ENCODE measurements around the gene ARFIP1. TPM values are rescaled to one million over a fixed set of nuclear protein-coding genes. Genes with fewer than 3 reads are reported as not detected.
"Not testable (repeated sequence)": the region's sequence is repeated elsewhere in the genome, so short reads cannot be mapped to it uniquely, and the experiment has no call there.

ARFIP1 gene
- total RNA-seq, 4 donors from 2014 or later, result 24.3 to 38.3 (median 27.0) TPM

DNA sequence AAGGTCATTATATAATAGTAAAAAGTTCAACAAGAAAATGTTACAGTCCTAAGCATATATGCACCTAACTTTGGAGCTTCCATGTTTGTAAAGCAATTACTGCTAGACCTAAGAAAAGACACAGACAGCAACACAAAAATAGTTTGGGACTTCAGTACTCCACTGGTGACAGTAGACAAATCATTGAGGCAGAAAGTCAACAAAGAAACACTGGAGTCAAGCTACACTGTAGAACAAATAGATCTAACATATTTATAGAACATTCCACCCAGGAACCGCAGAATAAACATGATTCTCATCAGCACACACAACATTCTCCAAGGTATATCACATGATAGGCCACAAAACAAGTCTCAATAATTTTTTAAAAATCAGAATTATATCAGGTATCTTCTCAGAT, 42.6 kb downstream of the ARFIP1 start:
- no peak for DNase-seq (ENCODE audit: low spot score in 2 of 2)

DNA sequence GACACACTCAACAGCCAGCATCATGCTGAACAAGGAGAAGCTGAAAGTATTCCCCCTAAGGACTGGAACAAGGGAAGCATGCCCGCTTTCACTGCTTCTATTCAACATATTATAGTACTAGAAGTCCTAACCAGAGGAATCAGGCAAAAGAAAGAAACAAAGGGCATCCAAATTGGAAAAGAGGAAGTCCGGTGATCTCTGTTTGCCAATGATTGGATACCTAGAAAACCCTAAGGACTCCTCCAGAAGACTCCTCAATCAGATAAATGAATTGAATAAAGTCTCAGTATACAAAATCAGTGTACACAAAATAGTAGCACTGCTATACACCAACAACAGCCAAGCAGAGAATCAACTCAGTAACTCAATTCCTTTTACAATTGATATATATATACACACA, 44.8 kb downstream of the ARFIP1 start:
- Histone ChIP-seq H3K36me3 (no peaks in the 10 kb centered on the region), H3K27ac (no peak overlapping the region), H3K9me3 (peaks cover 6% of the 10 kb centered on the region), H3K4me3 (no peak overlapping the region), H3K4me1 (no peaks in the 10 kb centered on the region), H3K27me3 (no peaks in the 10 kb centered on the region)
- no peak for DNase-seq (ENCODE audit: low spot score in 2 of 2)
- TF ChIP-seq EP300 (IDR thresholded peaks at IDR 0.05), result no peak
- WGBS, result 93% methylated on average over 2 of the region's 2 CpGs

More for the DNA sequence above, 42.6 kb downstream of the ARFIP1 start:
- Histone ChIP-seq H3K4me3 (no peak overlapping the region), H3K4me1 (no peaks in the 10 kb centered on the region), H3K9me3 (peaks cover 6% of the 10 kb centered on the region), H3K27ac (no peak overlapping the region), H3K27me3 (no peaks in the 10 kb centered on the region), H3K36me3 (peaks cover 5% of the 10 kb centered on the region)
- TF ChIP-seq EP300 (IDR thresholded peaks at IDR 0.05) (no peak), POLR2AphosphoS5 (IDR thresholded peaks at IDR 0.05) (no peak), POLR2A (IDR thresholded peaks at IDR 0.05) (no peak)
- TF ChIP-seq, protein P1, sequence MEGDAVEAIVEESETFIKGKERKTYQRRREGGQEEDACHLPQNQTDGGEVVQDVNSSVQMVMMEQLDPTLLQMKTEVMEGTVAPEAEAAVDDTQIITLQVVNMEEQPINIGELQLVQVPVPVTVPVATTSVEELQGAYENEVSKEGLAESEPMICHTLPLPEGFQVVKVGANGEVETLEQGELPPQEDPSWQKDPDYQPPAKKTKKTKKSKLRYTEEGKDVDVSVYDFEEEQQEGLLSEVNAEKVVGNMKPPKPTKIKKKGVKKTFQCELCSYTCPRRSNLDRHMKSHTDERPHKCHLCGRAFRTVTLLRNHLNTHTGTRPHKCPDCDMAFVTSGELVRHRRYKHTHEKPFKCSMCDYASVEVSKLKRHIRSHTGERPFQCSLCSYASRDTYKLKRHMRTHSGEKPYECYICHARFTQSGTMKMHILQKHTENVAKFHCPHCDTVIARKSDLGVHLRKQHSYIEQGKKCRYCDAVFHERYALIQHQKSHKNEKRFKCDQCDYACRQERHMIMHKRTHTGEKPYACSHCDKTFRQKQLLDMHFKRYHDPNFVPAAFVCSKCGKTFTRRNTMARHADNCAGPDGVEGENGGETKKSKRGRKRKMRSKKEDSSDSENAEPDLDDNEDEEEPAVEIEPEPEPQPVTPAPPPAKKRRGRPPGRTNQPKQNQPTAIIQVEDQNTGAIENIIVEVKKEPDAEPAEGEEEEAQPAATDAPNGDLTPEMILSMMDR (IDR thresholded peaks at IDR 0.05), result no peak
- WGBS, result 92% methylated on average over 1 of the region's 1 CpG

DNA sequence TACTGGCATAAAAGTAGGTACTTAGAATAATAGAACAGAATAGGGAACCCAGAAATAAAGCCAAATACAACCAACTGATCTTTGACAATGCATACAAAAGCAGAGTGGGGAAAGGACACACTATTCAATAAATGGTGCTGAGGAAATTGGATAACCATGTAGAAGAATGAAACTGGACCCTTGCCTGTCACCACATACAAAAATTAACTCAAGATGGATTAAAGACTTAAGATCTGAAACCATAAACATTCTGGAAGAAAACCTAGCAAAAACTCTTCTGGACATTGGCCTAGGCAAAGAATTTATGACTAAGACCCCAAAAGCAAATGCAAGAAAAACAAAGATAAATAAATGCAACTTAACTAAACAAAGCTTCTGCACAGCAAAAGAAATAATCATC, 45.6 kb downstream of the ARFIP1 start:
- H3K27me3 ChIP-seq, result no peaks in the 10 kb centered on the region
- H3K9me3 ChIP-seq, result peaks cover 6% of the 10 kb centered on the region
- no peak overlapping the region for H3K4me3 ChIP-seq
- DNase-seq (ENCODE audit: low spot score in 2 of 2), result no peak
- H3K36me3 ChIP-seq, result no peaks in the 10 kb centered on the region
- no peak overlapping the region for H3K27ac ChIP-seq
- H3K4me1 ChIP-seq, result no peaks in the 10 kb centered on the region
- TF ChIP-seq, protein P1 (IDR thresholded peaks at IDR 0.05), result no peak
- TF ChIP-seq POLR2A (IDR thresholded peaks at IDR 0.05) (no peak), EP300 (IDR thresholded peaks at IDR 0.05) (no peak), POLR2AphosphoS5 (IDR thresholded peaks at IDR 0.05) (no peak)

DNA sequence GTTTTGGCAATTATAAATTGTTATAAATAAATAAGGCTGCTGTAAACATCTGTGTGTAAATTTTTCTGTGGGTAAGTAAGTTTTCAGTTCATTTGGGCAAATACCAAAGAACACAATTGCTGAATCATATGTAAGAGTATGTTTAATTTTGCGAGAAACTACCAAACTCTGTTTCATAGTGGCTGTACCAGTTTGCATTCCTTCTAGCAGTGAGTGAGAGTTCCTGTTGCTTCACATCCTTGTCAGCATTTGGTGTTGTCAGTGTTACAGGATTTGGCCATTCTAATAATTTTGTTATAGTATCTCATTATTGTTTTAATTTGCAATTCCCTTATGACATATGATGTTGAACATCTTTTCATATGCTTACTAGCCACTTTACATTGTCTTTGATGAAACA, 48.4 kb downstream of the ARFIP1 start:
- no peak for DNase-seq (ENCODE audit: low spot score in 2 of 2)
- TF ChIP-seq EP300 (IDR thresholded peaks at IDR 0.05), result no peak
- 100% methylated on average over 1 of the region's 1 CpG for WGBS
- H3K27ac ChIP-seq, result no peak overlapping the region
- H3K4me3 ChIP-seq, result no peak overlapping the region
- peaks cover 6% of the 10 kb centered on the region for H3K9me3 ChIP-seq
- no peaks in the 10 kb centered on the region for H3K27me3 ChIP-seq
- no peaks in the 10 kb centered on the region for H3K4me1 ChIP-seq
- H3K36me3 ChIP-seq, result peaks cover 5% of the 10 kb centered on the region

DNA sequence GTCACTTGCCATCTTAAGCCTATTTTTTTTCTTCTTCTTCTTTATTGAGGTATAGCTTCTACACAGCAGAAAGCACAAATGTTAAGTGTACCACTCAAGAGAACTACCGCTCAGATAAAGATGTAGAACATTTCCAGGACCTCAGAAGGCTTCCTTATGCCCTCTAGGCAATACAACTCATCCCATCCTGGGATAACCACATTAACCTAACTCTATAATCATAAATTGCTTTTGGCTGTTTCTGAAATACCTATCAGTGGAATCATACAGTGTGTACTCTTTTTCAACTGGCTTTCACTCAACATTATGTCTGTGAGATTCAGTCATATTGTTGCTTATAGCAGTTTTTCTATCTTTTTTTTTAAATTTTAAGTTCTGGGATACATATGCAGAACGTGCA, 51.7 kb downstream of the ARFIP1 start:
- no peaks in the 10 kb centered on the region for H3K4me1 ChIP-seq
- H3K27me3 ChIP-seq, result no peaks in the 10 kb centered on the region
- no peak overlapping the region for H3K27ac ChIP-seq
- H3K36me3 ChIP-seq, result peaks cover 9% of the 10 kb centered on the region
- peaks cover 2% of the 10 kb centered on the region for H3K9me3 ChIP-seq
- 98% methylated on average over 2 of the region's 2 CpGs for WGBS
- no peak for DNase-seq (ENCODE audit: low spot score in 2 of 2)
- no peak overlapping the region for H3K4me3 ChIP-seq
- TF ChIP-seq POLR2AphosphoS5 (IDR thresholded peaks at IDR 0.05) (no peak), POLR2A (IDR thresholded peaks at IDR 0.05) (no peak)
- TF ChIP-seq, protein P1 (IDR thresholded peaks at IDR 0.05), result no peak

DNA sequence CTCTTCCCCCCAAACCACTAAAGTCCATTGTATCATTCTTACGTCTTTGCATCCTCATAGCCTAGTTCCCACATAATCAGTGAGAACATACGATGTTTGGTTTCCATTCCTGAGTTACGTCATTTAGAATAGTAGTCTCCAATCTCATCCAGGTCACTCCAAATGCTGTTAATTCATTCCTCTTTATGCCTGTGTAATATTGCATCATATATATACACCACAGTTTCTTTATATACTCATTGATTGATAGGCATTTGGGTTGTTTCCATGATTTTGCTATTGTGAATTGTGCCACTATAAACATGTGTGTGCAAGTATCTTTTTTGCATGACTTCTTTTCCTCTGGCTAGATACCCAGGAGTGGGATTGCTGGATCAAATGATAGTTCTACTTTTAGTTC, 57.2 kb downstream of the ARFIP1 start:
- WGBS, result 90% methylated on average over 3 of the region's 3 CpGs

DNA sequence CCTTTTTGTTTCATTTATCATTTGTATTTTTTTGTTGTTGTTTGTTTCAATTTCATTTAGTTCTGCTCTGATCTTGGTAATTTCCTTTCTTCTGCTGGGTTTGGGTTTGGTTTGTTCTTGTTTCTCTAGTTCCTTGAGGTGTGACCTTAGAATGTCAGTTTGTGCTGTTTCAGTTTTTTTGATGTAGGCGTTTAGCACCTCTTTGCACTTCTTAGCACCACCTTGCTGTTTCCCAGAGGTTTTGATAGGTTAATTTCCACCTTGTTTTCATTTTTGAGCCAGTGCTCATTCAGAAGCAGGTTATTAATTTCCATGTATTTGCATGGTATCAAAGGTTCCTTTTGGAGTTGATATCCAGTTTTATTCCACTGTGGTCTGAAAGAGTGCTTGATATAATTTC, 60.0 kb downstream of the ARFIP1 start:
- WGBS, result 81% methylated on average over 1 of the region's 1 CpG
- H3K27me3 ChIP-seq; DNase-seq (ENCODE audit: low spot score in 2 of 2); H3K27ac ChIP-seq; H3K4me3 ChIP-seq; H3K9me3 ChIP-seq; H3K4me1 ChIP-seq; H3K36me3 ChIP-seq: not testable (repeated sequence)

More for the DNA sequence above, 57.2 kb downstream of the ARFIP1 start:
- no peak overlapping the region for H3K4me3 ChIP-seq
- peaks cover 4% of the 10 kb centered on the region for H3K36me3 ChIP-seq
- no peaks in the 10 kb centered on the region for H3K4me1 ChIP-seq
- no peaks in the 10 kb centered on the region for H3K9me3 ChIP-seq
- no peaks in the 10 kb centered on the region for H3K27me3 ChIP-seq
- H3K27ac ChIP-seq, result no peak overlapping the region
- TF ChIP-seq POLR2AphosphoS5 (IDR thresholded peaks at IDR 0.05) (no peak), EP300 (IDR thresholded peaks at IDR 0.05) (no peak), POLR2A (IDR thresholded peaks at IDR 0.05) (no peak)
- TF ChIP-seq, protein P1 (IDR thresholded peaks at IDR 0.05), result no peak
- no peak for DNase-seq (ENCODE audit: low spot score in 2 of 2)
